GM21619 (cell line): ENCODE measurements around the gene CPT1C.

ENCODE experiments used
- ATAC-seq: cut with Tn5 transposase; IDR thresholded peaks from one replicate; pipeline ENCODE4 v1.9.1; 2021; ENCODE audit not compliant: unreplicated experiment

Gene CPT1C

GRCh38 chr19:49690656-49691242 lies at the start of gene CPT1C:
TSS of gene CPT1C (plus strand) at chr19:49691116. CDS start at chr19:49692253, 1,137 bp downstream.
- ATAC-seq, result no peak

- peak; percentile 48 for ATAC-seq
These were observed 49.0 kb upstream of the CPT1C start, which contains the start of gene SCAF1 for GRCh38 chr19:49641688-49642491. TSS of gene SCAF1 (plus strand) at chr19:49642209. CDS start at chr19:49645027, 2,818 bp downstream.

GRCh38 chr19:49642492-49643035 lies 48.4 kb upstream of the CPT1C start:
- ATAC-seq, result no peak

GRCh38 chr19:49643466-49643865 lies 47.5 kb upstream of the CPT1C start:
- no peak for ATAC-seq

- ATAC-seq, result no peak
These were observed 45.3 kb upstream of the CPT1C start for GRCh38 chr19:49645592-49645991.

- ATAC-seq, result no peak
These were observed 44.9 kb upstream of the CPT1C start for GRCh38 chr19:49645995-49646394.

GRCh38 chr19:49646586-49646985 lies 44.3 kb upstream of the CPT1C start:
- no peak for ATAC-seq

- ATAC-seq, result no peak
These were observed 39.7 kb upstream of the CPT1C start for GRCh38 chr19:49651029-49651819.

- ATAC-seq, result no peak
These were observed 38.9 kb upstream of the CPT1C start for GRCh38 chr19:49651820-49652550.

GRCh38 chr19:49652551-49653465 lies 38.1 kb upstream of the CPT1C start:
- ATAC-seq, result no peak

GRCh38 chr19:49653466-49653806 lies 37.5 kb upstream of the CPT1C start:
- ATAC-seq, result no peak

GRCh38 chr19:49654581-49654980 lies 36.3 kb upstream of the CPT1C start:
- no peak for ATAC-seq

- ATAC-seq, result no peak
These were observed 35.1 kb upstream of the CPT1C start for GRCh38 chr19:49655570-49656455.

GRCh38 chr19:49656456-49657109 lies 34.3 kb upstream of the CPT1C start:
- no peak for ATAC-seq

GRCh38 chr19:49657493-49658138 lies 33.3 kb upstream of the CPT1C start:
- no peak for ATAC-seq

GRCh38 chr19:49658139-49658517 lies 32.8 kb upstream of the CPT1C start:
- ATAC-seq, result no peak

- no peak for ATAC-seq
These were observed 32.1 kb upstream of the CPT1C start for GRCh38 chr19:49658566-49659442.
